GM18519 (cell line): ENCODE data around the gene TNFRSF18.

ENCODE experiments used
- ATAC-seq: cut with Tn5 transposase; IDR thresholded peaks from one replicate; pipeline ENCODE4 v1.9.1; 2021; ENCODE audit warnings: mild to moderate bottlenecking, moderate library complexity; ENCODE audit not compliant: unreplicated experiment, low FRiP score

TNFRSF18 gene

DNA sequence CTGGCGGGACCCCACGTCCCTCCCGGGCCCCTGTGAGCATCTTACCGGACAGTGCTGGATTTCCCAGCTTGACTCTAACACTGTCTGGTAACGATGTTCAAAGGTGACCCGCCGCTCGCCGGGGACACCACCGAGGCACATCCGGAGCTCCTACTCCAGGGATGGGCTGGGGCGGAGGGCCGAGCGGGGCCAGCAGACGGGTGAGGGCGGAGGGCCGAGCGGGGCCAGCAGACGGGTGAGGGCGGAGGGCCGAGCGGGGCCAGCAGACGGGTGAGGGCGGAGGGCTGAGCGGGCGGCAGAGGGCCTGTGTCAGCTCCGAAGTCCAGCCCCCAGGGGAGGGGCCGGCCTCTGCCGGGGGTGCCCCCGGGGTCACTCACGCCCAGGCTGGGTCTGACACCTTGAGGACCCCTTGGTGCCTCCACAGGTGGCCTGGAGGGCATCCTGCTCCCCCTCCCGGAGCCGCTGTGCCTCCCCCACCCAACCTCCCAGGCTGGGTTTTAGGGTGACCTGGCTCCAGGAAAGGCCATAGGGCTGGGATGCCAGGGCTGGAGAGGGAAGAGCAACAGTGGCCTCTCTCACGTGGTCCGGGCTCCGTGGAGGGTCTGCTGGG lies 38.4 kb downstream of the TNFRSF18 start:
- no peak for ATAC-seq

DNA sequence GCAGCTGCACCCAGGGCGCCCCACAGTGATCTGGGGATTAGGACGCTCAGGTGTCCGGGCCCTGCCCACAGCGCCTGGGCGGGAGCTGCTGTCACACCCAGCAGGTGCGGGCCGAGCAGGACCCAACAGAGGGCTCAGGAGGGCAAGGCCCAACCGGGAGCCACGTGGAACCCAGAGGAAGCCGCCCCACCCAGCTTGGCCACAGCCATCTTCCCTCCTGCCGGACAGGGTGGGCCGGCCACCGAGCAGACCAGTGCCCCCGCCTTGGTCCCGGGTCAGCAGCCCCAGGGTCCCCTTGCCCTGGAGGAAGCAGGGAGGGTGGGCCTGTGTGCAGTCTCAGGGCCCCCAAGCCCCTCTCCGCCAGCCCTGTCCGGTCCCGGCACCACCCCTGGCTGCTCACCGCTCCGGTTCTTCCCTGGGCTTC lies 39.0 kb downstream of the TNFRSF18 start:
- ATAC-seq: no peak

DNA sequence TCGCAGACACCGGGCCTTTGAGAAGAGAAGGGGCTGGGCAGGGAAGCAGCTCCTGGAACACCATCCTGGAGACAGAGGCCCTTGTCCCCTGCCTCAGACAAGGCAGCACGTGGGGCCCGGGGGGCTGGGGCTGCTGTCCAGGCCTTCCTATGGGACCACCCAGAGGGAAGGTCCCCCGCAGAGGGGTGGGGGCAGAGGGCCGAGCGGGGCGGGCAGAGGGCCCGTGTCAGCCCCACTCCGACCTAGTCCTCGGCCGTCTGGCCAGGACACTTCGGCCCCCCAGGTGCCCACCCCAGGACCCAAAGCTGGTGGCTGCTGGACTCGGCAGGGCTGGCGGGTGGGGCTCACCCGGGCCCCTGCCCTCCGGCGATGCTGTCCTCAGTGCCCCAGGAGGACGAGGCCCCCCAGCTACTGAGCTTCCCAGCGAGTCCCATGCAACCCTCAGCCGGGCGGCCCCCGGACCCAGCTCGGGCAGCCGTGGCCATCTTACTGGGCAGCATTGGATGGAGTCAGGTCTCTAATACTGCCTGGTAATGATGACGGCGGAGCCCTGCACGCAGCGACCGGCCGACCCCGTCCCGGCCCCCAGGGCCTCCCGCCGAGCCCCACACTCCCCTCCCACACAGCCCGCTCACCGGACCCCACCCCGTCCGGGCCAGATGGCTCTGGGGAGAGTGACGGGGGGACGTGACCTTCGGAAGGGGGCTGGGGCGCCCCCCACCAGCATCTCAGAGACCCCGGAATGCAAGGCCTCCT lies 39.6 kb downstream of the TNFRSF18 start:
- ATAC-seq: no peak

DNA sequence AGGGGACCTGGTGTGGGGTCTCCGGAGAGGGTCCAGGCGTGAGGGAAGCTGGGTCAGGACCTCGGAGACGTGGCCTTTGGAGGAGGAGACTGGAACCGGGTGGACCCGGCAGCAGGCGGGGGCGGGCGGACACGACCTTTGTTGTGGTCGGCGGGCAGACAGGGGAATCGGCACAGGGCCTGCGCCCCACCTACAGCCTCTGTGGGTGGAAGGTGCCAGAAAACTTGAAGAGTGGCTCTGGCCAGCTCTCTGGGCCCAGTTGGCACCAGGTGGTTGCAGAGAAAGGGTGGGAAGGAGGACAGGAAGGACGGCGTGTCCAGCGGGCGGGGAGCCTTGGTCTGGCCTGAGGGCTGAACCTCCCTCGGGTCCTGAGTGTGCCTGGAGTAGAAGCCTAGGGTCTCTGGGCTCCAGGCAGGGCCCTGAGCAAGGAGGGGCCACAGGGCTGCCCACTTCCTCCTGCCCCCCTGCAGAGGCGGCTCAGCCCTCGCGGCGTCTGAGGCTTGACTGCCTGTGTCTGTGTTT lies 40.4 kb downstream of the TNFRSF18 start:
- no peak for ATAC-seq

DNA sequence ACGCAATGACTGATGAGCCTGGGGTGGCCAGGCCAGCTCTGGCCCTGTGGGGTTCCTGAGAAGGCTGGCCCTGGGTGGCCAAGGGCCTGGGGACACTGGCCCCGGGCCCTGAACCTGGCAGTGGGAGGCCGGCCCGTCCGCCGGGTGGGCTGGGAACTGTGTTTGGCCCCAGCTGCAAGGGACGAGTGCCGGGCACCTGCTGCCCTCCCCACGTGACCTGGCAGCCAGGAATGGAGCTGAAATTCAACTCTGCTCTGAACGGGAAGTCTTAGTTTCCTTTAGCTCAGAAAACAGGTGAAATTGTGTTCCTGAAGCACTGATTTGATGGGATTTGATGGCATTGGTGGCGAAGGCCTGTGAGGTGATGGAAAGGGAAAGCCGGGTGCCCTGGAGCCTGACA lies 40.9 kb downstream of the TNFRSF18 start:
- ATAC-seq: no peak

DNA sequence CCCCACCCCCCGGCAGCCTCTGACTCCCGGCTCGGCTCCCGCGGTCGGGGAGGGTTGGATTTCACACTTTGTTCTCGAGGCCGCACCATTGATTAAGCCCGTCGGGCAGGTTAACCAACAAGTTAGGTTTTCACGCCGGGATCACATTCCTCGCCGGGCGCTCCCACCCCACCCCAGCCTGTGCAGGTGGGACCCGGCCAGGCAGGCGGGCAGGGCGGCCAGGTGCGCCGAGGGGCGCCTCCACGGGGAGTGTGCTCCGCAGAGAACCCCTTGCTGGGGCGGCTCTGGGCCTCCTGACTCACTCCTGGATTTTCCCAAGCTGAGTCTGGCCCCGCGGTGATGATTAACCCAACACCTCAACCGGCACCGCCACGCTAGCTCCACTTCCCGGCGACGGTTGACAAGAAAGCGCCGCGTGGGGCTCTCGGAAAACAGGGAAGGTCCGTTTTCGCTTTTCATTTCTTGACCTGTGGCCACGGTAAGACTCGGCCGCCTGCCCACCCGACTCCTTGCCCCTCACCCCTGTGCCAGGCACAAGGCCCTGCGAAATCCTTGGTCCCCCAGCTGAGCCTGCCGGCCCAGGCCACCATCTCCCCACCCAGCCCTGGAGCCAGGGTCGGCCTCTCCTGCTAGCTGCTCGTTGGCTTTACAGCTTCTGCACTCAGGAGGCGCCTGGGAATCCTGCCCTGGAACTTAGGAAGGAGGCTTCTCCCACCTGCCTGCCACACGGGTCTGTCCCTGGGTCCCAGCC lies 41.5 kb downstream of the TNFRSF18 start:
- ATAC-seq: no peak

DNA sequence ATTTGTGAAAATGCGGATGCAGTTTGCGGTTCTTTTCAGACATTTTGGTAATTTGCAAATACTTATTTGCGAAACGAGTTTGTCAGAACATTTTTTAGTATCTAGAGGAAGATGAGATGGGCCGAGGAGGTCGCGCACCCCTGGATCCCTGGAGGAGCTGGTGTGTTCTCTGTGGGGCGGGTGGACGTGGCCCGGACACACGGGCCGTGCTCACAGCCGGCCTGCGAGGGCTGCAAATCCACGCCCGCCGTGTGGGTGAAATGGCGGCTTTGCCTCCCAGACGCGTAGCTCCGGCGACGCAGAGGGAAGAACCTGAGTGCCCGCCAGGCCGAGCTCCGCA lies 42.1 kb downstream of the TNFRSF18 start:
- ATAC-seq: no peak

DNA sequence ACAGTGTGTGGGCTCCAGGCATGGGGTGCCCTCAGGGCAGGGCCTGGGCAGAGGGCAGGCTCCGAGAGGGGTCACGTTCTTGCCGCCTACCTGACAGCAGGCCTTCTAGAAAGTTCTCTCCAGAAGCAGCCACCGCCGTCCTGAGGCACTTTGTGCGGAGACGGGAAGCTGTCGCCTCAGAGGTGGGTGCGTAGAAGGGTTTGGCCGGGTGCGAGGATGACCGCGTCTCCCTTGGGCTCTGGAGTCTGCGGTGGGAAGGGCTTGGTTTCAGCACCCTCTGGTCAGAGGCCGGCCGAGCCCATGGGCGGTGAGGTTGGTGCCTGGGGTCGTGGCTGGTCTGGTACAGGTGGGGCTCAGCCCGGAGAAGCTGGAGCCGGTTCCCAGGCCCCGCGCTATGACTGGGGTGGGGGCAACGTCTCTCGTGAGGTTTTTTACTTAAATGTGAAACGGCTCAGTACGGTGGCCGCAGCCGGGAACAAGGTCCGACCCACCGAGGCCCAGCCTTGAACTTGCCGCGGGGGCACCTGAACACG lies 42.8 kb downstream of the TNFRSF18 start:
- no peak for ATAC-seq

DNA sequence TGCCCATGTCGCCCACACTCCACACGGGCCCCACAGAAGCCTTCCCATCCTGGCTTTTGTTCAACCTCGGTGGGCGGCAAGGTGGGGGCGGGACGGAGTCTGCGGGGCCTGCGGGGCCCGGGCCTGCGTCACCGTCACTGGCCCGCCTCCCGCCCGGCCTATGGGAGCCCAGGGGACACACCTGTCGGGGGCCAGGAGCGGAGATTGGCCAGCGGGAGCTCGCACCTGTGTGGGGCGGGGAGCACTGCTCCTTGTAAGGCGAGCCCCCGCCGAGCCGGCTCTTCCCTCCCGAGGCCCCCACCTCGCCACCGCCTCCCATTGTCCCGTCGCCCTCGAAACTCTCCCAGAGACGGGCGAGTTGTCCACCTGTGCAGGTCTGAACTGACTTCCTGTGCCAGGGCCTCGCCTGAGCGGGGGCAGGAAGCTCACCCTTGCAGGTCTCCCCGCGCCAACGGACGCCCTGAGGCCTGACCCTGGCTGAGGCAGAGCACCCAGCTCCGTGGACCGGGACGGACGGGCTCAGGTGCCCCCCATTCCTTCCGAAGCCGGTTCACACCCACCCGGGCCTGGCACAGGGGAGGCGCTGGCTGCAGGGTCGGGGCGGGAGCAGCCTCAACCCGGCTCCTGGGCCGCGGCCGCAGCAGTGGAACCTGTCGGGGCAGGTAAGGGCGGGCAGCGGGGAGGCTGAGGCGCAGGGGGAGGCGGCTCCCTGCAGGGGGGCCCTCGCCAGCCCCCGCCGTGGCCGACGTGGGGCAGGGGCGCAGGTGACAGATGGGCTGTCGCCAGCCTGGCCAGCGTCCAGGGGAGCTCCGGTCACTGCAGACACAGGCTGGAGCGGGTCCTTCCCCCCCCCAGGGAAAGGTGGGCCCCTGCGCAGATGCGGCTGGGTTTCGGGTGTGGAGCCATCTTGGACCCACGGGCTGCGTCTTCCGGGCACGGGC lies 43.5 kb downstream of the TNFRSF18 start:
- ATAC-seq: no peak

DNA sequence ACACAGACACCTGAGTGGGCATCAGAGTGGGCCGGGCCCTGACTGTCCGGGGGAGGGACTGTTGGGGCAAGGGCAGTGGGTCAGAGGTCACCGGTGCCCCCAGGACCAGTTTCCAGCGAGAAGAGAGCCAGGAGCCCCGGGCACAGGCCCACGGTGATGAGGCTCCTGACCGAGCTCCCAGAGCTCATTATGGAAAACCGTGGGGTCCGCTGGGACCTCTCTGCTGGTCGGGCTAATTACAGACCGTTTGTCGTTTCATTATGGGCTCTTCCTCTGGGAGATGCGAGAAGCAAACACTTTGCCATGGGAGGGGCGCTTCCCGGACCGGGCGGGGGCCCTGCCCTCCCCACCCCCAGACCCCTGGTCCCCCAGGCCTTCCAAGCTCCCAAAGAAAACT lies 44.7 kb downstream of the TNFRSF18 start:
- no peak for ATAC-seq

DNA sequence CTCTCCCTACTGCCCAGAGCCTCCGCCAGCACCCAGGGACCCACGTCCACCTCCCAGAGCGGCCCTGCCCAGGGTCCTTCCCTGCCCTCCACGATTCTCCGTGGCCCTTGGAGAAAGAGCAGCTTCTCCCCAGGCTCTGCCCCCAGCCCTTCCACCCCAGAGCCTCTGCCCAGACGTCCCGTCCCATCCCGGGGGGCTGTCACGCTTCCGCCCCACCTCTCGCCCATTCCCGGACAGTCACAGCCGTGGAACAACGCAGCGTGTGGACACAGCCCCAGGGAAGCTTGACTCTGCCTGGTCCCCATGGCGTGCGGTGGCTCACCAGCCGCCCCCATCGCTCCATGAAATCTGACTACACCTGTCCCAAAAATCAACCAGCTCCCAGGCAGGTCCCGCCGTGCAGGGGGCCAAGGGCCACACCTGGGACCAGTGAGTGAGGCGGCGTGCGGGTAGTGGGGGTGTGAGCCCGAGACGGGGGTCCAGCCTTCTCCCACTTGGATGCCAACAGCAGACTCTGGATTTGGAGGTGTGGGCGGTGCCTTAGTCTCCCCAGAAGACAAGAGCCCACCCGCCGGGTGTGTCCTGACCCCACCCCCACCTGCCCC lies 45.2 kb downstream of the TNFRSF18 start:
- ATAC-seq: no peak

DNA sequence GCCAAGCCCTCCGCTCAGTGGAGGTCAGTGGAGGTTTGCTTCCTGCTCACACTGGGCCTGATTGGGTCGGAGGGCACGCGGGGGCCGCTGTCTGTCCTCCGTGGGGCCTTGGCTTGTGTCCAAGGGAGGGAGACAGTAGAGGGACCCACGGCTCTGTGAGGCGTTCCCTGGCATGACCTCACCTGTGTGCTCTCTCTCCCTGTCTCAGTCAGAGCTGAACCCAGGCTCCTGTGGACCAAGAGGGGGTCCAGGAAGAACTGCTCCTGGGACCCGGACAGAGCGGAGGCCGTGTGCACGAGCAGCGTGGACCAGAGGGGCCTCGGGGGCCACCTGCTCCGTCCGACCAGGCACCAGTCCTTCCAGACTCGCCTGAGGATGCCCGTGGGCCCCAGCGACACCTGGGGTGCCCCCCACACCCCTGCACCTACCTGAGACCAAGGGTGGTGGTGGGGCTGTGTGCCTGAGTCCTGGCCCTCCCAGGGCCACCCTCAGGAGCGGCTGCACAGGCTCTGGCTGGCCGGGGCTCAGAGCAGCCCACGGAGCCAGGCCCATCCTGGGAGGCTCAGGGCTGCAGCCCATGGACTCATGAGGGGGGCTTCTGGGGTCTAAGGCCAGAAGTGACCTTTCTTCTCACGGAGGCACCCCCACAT lies 46.0 kb downstream of the TNFRSF18 start:
- ATAC-seq: no peak

DNA sequence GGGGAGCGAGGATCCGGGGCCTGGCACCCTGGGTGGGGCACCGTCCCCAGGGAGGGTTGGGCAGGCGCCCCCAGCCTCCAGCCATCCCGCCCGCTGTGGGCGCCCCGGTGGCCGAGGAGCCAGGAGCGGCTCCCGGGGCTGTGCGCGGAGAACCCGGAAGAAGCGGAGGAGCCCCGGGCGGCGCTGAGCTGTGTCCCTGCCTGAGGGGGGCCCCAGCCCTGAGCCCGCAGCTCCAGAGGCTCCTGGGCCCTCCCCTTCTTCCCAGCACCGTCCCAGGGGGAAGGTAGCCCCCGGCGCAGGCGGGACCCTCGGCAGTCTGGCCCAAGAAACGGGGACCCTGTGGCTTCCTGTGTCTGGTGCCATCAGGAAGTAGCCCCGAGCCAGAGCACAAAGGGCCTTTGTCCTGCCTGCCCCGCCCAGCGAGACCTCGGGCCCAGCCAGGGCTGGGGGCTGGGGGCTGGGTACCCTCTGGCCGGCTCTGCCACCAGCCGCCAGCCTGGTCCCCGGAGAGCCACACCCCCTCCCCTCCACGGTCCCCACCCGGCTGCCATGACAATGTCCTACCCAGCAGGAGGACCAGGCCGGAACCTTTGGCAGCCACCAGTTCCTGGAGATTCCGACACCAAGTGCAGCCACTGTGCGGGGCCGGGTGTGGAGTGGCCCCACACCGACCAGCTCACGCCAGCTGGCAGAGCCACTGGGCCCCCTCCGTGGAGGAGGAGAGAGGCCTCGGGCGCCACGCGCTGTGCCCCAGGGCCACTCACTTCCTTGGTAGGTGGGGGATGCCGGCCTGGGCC lies 48.3 kb downstream of the TNFRSF18 start:
- no peak for ATAC-seq

DNA sequence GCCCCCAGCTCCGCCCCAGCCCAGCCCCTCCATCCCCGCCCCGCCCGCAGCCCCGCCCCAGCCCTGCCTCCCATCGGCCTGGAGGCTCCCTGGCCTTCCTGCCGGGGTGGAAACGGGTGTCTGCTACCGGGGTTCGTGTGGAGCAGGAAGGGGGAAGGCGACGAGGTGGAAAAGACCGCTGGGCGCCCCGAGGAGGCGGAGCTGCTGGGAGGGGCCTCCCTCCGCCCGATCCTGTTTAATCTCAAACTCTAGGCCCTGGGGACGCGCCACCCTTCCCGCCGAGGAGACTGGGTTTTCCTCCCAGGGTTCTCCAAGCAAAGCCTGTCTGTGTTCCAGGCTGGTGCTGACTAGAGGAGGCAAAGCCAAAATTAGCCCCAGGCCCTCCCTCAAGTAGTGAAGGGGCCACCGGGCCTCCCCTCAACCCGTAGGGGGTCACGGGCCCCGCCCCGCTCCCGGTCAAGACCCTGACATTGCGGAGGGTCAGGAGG lies 48.9 kb downstream of the TNFRSF18 start:
- no peak for ATAC-seq

DNA sequence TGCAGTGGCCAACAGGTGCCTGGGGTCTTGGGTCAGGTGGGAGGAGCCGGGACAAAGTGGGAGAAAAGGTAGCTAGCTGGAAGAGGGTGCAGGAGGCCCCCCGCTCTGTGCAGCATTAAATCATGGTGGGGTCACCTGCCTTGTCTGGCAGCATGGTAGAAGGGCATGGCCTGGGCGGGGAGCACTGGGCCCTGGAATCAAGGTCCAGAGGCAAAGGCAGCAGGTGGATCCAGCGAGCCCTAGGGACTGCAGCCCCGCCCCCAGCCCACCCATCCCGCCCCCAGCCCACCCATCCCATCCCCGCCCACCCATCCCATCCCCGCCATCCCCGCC lies 49.4 kb downstream of the TNFRSF18 start:
- ATAC-seq: no peak

DNA sequence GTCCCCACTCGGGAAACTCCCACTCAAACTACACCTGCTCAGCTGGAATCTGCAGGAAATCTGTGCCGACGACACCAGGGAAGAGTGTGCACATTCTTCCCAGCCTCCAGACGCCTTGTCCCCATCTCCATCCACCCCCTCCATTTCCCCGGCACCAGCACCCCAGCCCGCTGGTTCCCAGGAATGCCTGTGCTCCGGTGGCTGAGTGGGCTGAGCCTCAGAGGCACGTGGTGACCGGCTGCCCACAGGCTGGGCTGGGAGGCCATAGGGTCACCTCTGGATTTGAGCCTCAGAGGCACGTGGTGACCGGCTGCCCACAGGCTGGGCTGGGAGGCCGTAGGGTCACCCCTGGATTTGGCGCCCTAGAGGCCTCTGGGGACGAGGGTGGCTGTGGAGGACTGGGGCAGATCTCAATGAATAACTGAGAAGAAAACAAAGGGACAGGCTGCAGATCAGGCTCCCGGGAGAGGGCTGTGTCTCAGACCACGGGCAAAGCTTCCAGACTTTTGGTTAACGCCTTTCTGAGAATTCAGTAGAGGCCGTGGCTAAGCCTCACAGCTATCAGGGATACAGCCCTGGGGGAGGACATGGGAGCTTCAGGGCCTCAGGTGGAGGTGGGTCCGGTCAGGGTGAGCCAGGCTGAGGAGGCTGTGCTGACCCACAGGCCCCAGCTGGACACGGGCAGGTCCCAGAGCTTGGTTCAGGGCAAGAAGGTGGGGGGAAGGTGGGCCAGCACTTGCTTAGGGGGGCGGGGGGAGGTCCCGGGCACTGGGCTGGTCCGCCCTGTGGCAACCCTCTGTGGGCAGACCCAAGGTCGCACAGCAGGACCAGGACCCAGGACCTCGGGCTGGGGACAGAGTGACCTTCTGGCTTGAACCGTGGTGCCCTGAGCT lies 50.0 kb downstream of the TNFRSF18 start:
- no peak for ATAC-seq

DNA sequence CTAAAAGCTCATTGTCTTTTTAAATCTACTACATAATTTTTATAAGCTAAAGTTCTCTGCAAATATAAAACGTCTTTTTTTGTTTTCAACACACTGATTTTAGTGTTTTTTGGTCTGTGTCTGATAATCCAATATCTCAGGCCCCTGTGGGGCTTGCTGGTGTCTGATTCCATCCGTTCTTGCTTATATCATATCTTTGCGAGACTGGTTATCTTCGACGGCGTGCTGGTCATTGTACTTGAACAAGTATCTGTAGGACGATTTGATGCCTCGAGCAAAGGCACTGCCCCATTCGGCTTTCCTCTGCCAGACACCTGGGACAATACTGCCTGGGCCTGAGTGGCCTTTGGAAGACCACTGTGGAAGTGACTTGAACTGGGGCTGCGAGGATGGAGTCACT lies 51.1 kb downstream of the TNFRSF18 start:
- ATAC-seq: no peak

DNA sequence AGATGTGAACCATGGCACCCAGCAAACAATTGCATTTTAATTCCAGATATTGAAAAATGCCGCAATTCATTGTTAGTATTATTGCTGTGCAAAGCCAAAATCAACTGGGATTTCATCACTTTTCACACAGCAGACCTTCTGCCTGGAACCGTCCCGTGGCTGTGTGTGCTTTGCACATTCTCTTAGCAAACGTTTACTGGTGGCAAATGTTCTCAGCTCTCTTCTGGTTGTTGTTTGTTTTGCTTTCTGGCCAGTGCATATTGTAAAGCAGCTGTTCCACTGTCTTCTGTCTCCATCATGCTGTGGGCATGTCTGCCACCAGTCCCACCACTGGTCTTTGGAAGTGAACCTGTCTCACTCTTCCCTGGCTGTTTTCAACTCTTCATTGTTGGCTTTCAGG lies 52.5 kb downstream of the TNFRSF18 start:
- ATAC-seq: no peak
